ENCODE results near the gene PDCD10.

Gene PDCD10

DNA sequence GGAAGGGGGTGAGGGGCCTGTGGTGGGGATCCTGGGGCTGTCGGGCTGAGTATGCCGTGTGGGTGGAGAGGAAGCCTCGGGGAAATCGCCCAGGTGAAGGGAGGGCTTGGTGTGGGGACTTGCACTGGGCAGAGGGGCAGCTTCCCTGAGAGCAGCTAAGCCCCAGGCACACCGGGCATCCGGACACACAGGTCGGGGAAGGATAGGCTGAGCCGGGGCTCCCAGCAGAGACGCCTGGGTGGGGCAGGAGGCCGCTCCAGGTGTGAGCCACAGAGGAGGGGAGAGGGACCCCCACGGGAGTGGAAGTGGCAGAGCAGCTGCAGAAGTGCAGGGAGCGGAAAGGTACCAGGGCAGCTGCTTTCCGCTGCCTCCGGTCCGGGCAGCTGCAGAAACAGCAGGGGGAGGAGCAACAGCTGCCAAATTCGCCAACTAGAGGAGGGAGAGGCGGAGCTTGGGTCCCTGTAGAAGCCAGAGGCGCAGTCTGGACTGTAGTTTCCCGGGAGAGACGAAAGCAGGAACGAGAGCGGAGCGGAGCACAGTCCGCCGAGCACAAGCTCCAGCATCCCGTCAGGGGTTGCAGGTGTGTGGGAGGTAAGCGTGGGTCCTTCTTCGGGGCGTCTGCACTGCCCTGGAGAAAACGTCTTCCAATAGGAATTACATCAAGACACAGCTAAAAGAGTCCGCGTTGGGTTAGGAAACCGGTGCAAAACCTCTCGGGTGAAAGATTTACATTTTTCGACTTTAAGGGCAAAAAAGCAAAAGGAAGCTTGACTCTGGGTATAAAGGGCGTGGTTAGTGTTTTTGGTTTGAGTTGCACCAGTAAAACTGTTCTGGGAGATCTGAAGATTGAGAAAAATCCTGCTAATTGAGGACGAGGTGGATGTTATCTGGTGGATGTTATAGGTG, 794 bp upstream of the PDCD10 start, which contains the start of gene SERPINI1:
SERPINI1 (plus strand) TSS at position 489 of the 906 bp plus-strand sequence. CDS start 53,408 bp downstream, outside the sequence.
- in situ Hi-C loops (cut with HindIII; ENCODE audit: low sequenced_read_pairs), result no loop called here

DNA sequence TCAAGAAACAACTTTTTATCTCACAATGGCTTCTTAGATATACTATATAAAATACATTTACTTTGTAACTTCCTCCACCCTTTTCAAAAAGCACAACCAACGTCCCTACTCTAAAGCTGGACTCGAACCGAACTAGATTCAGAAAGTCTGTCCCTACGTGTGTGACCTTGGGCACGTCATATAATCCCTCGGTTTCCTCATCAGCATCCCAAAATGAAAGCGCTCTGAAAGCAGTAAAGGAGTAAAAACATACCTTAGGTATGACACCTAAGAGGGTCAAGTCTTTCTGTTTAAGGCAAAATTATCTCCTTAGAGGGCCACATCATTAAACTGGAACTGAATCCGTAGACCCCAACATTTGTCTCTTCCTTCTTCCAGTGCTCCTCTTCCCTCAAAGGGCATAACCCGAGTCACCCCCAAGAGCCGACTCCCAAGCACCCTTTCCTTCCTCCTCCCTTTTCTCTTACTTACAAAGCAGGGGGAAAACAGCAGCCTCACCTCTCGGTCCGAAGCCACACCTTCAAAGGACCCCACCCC, 663 bp downstream of the PDCD10 start:
- in situ Hi-C loops (cut with HindIII; ENCODE audit: low sequenced_read_pairs), result no loop called here

DNA sequence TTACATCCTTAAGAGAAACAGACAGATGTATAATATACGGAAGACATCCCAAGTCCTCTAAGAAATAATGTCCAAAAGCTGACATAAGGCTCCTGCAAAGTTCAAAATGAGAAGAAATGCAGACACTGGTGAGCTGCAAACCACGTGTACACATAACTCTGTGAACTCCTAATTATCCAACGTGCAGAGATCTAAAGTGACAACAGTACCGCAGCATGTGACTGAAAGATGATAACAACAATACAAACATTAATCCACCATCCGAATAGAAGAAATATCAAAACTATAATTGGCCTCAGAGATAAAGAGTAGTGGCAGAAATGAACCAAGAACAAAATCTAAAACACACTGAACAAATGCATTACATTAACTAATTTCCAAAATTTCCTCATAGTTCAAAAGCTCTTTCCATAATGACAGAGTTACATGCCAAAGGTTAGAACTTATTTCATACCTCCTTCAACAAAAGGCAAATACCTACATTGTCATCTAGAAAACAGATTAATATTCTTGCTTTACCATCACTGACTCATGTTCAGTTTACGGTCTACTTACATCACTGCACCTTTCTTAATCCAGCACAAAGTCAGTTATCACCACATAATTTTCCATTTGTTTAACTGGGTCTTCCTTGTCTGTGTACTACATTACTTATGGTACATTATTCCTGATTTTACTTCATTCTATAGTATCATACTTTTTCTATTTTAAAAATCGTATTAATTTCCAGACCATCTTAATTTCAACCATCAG, 2.2 kb downstream of the PDCD10 start:
- in situ Hi-C loops (cut with HindIII; ENCODE audit: low sequenced_read_pairs), result no loop called here

DNA sequence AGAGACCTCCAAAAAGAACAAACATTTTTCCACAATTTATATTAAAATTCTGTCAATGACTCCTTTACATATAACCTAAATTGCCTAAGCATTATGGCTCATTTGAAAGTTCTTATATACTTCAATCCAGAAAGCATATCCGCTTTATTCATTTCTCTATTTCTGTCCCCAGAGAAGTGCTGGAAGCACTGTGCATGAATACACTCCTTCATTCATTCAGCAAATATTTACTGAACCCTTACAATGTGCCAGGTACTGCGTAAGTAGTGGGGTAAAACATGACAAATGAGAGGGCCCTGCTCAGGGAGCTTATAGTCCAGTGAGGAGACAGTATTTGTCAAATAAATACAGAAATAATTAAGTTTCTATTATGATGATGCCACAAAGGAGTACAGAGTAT, 3.3 kb downstream of the PDCD10 start:
- in situ Hi-C loops (cut with HindIII; ENCODE audit: low sequenced_read_pairs), result no loop called here

DNA sequence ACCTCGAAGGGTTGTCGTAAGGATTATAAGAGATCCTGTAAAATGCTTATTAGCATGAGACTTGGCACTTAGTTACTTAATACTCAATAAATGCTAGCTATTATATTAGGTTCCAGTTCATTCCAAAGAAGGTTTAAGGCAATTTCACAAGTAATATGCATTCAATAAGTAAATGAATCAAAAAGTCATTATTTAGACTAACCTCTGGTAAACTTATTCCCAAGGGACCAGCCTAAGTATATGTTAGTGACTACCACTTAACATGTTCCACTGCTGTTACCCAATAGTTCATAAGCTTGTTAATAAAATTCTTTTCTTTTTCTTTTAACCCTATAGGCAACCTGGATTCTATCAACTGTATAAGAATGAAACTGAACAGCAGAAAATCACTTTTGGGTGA, 5.1 kb downstream of the PDCD10 start:
- in situ Hi-C loops (cut with HindIII; ENCODE audit: low sequenced_read_pairs), result loop anchor here (5.0 kb wide), 1 partner anchor 72 kb away; no protein-coding TSS in a partner anchor

DNA sequence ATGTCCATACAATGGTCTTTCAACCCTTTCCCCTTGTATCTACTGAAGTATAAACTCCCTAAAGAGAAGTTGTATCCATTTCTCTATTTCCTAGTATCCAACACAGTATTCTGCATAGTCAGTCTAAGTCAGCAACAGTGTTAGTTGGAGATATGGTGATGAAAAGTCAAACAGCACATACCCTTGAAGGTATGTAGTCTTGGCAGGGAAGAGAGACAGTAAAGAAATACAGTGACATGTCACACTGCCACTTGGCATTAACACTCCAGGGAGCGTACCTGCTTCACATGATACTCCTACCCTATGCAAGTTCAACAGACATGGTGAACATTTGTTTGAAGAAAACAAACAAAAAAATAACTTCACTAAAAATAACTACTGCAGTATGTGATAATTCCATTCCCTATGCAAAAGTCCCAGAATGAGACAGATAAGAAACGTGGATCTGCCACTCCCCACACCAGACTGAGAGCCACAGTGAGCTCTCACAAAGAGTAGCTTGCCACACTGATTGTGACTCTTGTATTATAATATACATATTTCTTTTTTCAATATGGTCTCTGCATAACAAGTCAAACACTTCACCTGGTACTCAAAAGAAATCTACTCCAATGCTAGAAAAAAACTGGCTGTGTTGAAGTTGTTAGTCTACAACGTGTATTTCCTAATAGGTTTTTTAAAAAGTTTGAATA, 5.9 kb downstream of the PDCD10 start:
- in situ Hi-C loops (cut with HindIII; ENCODE audit: low sequenced_read_pairs), result loop anchor here (5.0 kb wide), 1 partner anchor 71 kb away; no protein-coding TSS in a partner anchor

DNA sequence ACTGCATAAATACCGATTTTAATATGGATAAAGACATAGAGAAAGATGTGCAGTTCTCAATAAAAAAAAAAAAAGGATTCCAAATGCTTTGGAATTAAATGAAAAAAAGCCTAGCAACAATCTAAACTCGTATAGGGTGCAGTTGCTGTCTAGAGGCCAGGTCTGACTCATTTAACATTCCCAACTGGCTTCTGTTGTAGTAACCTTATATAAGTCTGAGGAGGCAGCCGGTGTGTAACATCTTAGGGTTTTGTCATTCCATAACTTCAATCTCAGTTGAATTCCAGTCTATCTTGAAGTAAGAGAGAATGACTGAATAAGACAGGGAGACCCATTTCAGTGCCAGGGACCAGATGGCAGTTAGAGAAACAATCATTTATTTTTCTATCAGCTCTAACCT, 6.5 kb downstream of the PDCD10 start:
- in situ Hi-C loops (cut with HindIII; ENCODE audit: low sequenced_read_pairs), result loop anchor here (5.0 kb wide), 1 partner anchor 71 kb away; no protein-coding TSS in a partner anchor

DNA sequence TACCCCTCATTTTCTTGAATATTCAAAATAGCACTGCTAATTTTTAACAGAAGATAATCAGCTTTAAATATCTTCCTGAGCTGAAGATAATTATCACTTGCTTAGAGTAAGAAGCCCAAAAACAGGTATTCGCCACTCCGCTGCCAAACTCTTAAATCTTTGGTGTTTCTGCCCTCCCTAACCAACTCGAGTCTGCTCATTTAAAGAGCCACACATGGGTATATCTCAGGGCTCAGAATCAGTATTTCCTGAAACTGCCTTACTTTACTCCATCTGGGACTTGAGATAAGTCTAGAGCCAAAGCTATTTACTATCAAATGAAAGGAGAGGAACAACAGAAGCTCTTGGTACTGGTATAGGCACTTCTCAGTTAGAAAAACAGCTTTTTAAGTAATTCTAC, 10.8 kb downstream of the PDCD10 start:
- in situ Hi-C loops (cut with HindIII; ENCODE audit: low sequenced_read_pairs), result no loop called here

DNA sequence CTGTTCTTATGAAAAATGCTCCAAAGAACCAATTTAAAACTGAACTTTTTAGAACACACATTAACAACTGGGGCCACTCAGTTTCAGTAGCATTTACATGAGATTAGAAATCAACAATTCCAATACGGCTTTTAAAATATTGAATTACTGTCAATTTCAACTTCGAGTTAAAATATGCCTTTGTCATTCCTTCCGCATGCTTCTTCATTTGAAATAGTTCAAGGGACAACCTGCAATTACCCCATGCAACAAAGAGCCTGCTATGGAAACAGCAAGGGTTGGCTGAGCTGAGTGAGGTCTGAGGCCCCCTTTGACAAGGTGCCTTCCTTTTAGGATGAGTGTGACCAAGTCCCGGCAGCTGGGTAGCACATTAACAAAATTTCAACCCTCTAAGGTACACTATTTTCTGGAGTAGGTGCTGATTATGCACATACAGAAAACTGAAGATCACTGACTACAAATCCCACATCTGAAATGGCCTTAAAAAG, 11.6 kb downstream of the PDCD10 start:
- in situ Hi-C loops (cut with HindIII; ENCODE audit: low sequenced_read_pairs), result no loop called here

DNA sequence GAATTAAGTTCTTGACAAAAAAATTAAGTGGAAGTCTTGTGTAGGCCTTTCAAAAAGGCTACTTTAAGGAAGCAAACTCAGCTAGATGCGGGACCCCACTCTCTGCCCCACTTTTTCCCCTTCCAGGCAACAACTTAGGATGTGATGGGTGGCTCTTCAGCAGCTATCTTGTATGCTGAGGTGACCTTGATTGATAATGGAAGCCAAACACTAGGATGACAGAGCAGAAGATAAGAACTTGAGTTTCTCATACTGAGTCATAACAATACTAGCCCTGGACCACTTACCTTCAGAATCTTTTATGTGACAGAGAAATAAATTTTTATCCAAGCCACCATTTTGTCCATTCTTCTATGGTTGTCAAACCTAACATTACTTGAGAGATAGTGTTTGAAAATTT, 16.1 kb downstream of the PDCD10 start:
- in situ Hi-C loops (cut with HindIII; ENCODE audit: low sequenced_read_pairs), result no loop called here

DNA sequence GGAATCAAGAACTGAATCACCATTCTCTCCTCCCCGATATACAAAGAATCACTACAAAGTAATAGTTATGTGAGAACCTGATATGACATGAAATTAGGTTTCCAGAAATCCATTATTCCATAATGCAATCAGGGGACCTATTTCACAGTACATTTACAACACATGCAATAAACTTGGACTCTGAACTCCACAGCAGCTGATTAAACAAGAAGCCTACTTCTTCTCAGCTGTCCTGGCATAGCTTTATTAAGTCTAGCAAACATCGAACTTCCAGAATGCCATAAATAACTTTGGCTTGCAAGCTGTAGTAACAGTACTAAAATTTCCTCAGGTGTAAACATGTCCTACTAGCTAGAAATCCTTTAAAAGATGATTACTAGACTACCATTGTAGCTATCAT, 17.8 kb downstream of the PDCD10 start:
- in situ Hi-C loops (cut with HindIII; ENCODE audit: low sequenced_read_pairs), result no loop called here

DNA sequence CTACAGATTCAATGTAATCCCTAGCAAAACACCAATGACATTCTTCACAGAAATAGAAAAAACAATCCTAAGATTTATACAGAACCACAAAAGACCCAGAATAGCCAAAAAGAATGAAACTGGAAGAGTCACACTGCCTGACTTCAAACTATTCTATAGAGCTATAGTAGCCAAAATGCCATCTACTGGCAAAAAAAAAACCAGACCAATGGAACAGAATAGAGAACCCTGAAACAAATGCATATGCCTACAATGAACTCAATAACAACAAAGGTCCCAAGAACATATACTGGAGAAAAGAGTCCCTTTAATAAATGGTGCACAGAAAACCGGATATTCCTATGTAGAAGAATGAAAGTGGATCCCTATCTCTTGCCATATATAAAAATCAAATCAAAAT, 19.8 kb downstream of the PDCD10 start:
- in situ Hi-C loops (cut with HindIII; ENCODE audit: low sequenced_read_pairs), result no loop called here

DNA sequence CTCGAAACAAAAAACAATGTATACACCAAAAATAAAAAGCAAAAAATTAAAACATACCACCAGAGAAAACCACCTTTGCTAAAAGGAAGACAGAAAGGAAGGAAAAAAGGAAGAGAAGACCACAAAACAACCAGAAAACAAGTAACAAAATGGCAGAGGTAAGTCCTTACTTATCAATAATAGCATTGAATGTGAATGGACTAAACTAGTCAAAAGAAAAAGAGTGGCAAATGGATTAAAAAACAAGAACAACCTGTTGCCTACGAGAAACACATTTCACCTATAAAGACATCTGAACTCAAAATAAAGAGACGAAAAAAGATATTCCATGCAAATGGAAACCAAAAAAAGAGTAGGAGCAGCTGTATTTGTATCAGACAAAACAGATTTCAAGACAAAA, 22.2 kb downstream of the PDCD10 start:
- in situ Hi-C loops (cut with HindIII; ENCODE audit: low sequenced_read_pairs), result no loop called here

DNA sequence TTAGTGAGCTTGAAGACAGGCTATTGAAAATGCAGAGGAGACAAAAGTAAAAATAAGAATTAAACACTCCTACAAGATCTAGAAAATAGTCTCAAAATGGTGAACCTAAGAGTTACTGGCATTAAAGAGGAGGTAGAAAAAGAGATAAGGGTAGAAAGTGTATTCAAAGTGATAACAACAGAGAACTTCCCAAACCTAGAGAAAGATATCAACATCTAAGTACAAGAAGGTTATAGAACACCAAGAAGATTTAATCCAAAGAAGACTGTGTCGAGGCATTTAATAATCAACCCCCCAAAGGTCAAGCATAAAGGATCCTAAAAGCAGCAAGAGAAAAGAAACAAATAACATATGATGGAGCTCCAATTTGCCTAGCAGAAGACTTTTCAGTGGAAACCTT, 23.3 kb downstream of the PDCD10 start:
- in situ Hi-C loops (cut with HindIII; ENCODE audit: low sequenced_read_pairs), result no loop called here

DNA sequence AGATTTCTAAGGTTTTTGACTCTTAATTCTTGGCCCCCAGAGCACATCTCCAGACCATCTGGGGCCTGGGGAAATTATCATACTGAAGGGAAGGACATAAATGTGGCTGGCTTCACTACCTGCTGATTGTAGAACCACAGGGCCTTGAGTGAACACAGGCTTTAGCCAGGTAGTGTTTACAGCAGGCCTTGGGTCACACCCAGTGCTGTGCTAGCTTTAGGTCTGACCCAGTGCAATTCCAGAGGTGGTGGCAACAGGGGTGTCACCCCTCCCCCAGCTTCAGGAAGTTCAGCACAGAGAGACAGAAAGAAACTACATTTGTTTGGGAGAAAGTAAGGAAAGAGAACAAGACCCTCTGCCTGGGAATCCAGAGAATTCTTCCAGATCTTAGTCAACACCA, 24.1 kb downstream of the PDCD10 start:
- in situ Hi-C loops (cut with HindIII; ENCODE audit: low sequenced_read_pairs), result no loop called here

DNA sequence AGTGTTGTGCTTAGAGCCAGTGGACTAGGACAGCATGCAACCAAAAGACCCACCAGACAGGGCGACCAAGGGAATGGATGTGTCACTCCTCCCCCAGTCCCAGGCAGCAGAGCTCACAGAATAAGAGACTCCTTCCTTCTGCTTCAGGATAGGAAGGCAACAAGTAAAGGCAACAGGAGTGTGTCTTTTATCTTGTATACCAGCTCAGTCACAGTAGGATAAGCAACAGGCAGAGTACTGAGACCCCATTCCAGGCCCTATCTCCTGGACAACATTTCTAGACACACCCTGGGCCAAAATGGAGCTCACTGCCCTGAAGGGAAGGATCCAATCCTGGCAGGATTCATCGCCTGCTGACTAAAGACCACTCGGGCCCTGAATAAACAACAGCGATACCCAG, 25.0 kb downstream of the PDCD10 start:
- in situ Hi-C loops (cut with HindIII; ENCODE audit: low sequenced_read_pairs), result no loop called here

DNA sequence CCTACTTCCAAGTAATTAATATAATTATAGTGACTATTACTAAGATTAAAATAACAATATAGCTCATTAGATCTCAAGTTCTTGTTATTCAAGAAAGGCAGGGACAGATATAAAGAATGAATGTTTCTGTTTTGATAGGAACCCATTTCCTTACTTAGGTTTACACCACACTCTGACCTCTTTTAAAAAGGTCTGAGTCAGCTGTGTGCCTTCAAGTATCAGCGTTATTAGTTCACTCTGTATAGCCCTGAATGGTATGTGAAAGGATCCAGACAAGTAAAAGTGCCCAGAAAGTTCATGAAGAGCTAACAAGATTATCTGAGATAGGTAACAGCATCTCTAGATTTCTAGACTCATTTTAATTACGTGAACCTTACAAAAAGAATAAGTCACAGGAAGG, 28.9 kb downstream of the PDCD10 start:
- in situ Hi-C loops (cut with HindIII; ENCODE audit: low sequenced_read_pairs), result no loop called here

DNA sequence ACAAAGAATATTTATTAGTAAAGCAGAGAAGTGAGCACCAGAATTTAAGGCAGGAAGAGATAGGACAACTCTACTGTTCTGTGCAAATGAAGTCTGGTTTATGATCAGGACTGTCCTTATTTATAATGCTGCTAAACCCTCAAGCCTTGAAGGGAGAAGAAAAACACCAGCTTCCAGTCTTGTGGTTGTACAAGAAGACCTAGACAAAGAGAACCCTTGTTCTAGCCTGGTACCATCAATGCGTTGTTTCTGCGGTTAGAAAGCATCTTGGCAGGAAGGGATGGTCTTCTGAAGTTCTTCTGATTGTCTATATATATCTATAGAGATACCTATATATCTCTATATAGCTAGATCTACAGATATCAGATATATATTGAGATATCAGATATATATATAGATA, 33.8 kb downstream of the PDCD10 start:
- in situ Hi-C loops (cut with HindIII; ENCODE audit: low sequenced_read_pairs), result no loop called here

DNA sequence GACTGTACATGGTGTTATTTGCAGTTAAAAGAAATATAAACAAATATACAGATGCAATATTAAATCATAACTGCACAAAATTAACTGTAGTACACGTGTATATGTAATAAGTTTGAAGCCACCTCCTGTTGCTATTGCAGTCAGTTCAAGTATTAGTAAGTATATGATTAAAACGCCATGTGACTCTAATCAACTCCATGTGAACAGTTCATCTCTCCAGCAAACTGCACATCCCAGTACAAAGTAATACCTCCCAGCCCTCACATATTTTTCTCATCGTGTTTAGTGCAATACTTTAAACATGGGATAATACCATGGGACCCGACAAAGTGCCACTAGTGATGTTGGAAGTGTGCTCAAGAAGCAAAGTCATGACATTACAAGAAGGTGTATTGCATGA, 34.6 kb downstream of the PDCD10 start:
- in situ Hi-C loops (cut with HindIII; ENCODE audit: low sequenced_read_pairs), result no loop called here

DNA sequence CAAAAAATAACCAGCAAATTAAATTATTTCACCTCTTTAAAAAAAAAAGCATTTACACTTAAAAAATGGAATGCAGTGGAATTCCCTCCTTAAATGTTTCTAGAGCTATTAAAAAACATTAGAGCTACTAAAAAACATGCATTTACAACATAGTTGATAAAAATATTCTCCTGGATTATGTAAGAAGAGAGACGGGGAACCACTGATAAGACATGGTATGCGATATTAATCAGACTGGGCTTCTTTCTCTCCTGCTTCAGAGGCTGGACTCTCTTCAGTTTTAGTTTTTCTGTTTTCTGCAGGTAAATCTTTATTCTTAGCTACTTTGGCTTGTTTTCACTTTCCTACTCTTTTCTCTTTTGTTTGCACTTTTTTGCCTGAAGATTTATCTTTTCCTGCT, 40.6 kb downstream of the PDCD10 start:
- in situ Hi-C loops (cut with HindIII; ENCODE audit: low sequenced_read_pairs), result no loop called here

DNA sequence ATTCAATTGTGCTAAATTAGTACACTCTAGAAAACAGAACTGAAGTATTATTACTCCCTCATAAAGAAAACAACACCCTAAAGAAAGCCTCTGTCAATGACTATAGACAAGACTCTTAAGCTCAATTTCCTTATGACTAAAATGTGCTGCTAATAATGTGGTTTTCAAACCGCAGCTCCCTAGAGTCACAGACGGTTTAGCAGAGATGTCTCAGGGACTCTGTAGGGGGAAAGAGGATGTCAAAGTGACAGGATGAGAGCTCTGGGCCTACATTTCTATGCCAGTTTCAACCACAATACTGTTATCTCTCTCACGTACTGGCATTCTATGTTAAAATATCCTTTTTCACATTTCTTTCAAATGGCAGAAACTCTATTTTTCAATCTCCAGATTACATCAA, 43.3 kb downstream of the PDCD10 start:
- in situ Hi-C loops (cut with HindIII; ENCODE audit: low sequenced_read_pairs), result no loop called here
